Keratinocyte (primary cell): ENCODE measurements around the gene NEURL1. TPM values are rescaled to one million over a fixed set of nuclear protein-coding genes. Genes with fewer than 3 reads are reported as not detected.

Experiments
- DNase-seq: peaks from one replicate; pipeline ENCODE4 v3.0.0-alpha.2; 2011; ENCODE audit warnings: low read depth, missing footprints, low spot score
- FAIRE-seq: peaks from 2 replicates; lab custom pipeline; 2011; peaks lifted over from hg19 to GRCh38; lab: Jason Lieb, UNC
- H2AFZ ChIP-seq: 2 replicates; pipeline ENCODE4 v1.6.0; 2012; ENCODE audit warnings: low read length, control low read depth, inconsistent platforms; ENCODE audit not compliant: control insufficient read depth
- H3K27ac ChIP-seq: 2 replicates; pipeline ENCODE4 v1.5.1; 2011; ENCODE audit warnings: low read length; ENCODE audit not compliant: control insufficient read depth, insufficient read depth
- H3K27me3 ChIP-seq: 3 replicates; pipeline ENCODE4 v1.6.0; 2011; ENCODE audit warnings: low read length; ENCODE audit not compliant: control insufficient read depth, insufficient read depth; ENCODE audit errors: extremely low read depth
- H3K36me3 ChIP-seq, 2 experiments: 2 replicates in 1 of 2; 3 replicates in 1 of 2; pipeline ENCODE4 v1.5.1; 2011; ENCODE audit warnings: low read length in 2 of 2, mild to moderate bottlenecking in 1 of 2; ENCODE audit not compliant: control insufficient read depth in 2 of 2, insufficient read depth in 2 of 2; ENCODE audit errors: extremely low read depth in 1 of 2
- H3K4me1 ChIP-seq: 3 replicates; pipeline ENCODE4 v1.5.1; 2011; ENCODE audit warnings: low read length; ENCODE audit not compliant: control insufficient read depth, insufficient read depth; ENCODE audit errors: extremely low read depth
- H3K4me2 ChIP-seq: 3 replicates; pipeline ENCODE4 v1.6.0; 2011; ENCODE audit warnings: low read depth, low read length; ENCODE audit not compliant: control insufficient read depth, insufficient read depth; ENCODE audit errors: extremely low read depth
- H3K4me3 ChIP-seq, 3 experiments: fragments of 200-600 bp in 1 of 3; sonication (generic) in 1 of 3; 2 replicates in 2 of 3; 3 replicates in 1 of 3; pipeline ENCODE4 v1.5.1; 2011 to 2016; ENCODE audit warnings: low read length in 3 of 3, mild to moderate bottlenecking in 3 of 3, control low read depth in 2 of 3, inconsistent platforms in 1 of 3, low read depth in 1 of 3, mixed read lengths in 1 of 3, mixed run types in 1 of 3, moderate library complexity in 1 of 3; ENCODE audit not compliant: control insufficient read depth in 2 of 3, insufficient read depth in 2 of 3; ENCODE audit errors: extremely low read depth in 1 of 3
- H3K79me2 ChIP-seq: 2 replicates; pipeline ENCODE4 v1.6.0; 2012; ENCODE audit warnings: low read length; ENCODE audit not compliant: control insufficient read depth, insufficient read depth
- H3K9ac ChIP-seq: 3 replicates; pipeline ENCODE4 v1.6.0; 2011; ENCODE audit warnings: low read length; ENCODE audit not compliant: control insufficient read depth, insufficient read depth; ENCODE audit errors: extremely low read depth
- H3K9me1 ChIP-seq: 3 replicates; pipeline ENCODE4 v1.6.0; 2011; ENCODE audit warnings: low read length; ENCODE audit not compliant: control insufficient read depth, insufficient read depth; ENCODE audit errors: extremely low read depth
- H3K9me3 ChIP-seq: 2 replicates; pipeline ENCODE4 v1.5.1; 2012; ENCODE audit warnings: low read depth, low read length; ENCODE audit not compliant: control insufficient read depth
- H4K20me1 ChIP-seq: 3 replicates; pipeline ENCODE4 v1.6.0; 2011; ENCODE audit warnings: low read length; ENCODE audit not compliant: control insufficient read depth, insufficient read depth; ENCODE audit errors: extremely low read depth
- EZH2 ChIP-seq: IDR thresholded peaks from one replicate; pipeline ENCODE4 v1.6.1; 2012; ENCODE audit warnings: inconsistent platforms, mild to moderate bottlenecking, low read length, moderate library complexity
- dilution Hi-C: fragments of 300-500 bp; cut with MboI; formaldehyde crosslinking; loops from one replicate; pipeline ENCODE4 v1.7.0; 2020; ENCODE audit warnings: low sequenced_read_pairs; ENCODE audit not compliant: extremely low pct_ligation_motif_present
- polyA plus RNA-seq, 5 experiments: library from polyadenylated mRNA; depleted of rRNA in 3 of 5; stranded (reverse) in 3 of 5; stranded (forward) in 1 of 5; unstranded in 1 of 5; fragments of >200 nt; gene quantifications; 1 replicate in 1 of 5; 2 replicates in 3 of 5; 3 replicates in 1 of 5; pipeline versions ENCODE4 v1.2.1 to v1.2.3, GENCODE V29; 2011 to 2012; ENCODE audit warnings: missing spikeins in 2 of 5, low read depth in 1 of 5, low replicate concordance in 1 of 5
- TF ChIP-seq, protein P1 (sequence below), 3 experiments: IDR thresholded peaks in 1 of 3; conservative IDR thresholded peaks in 1 of 3; optimal IDR thresholded peaks in 1 of 3; 2 replicates in 2 of 3; 3 replicates in 1 of 3; pipeline versions ENCODE3 to v1.5.1; 2011; ENCODE audit warnings: low read length in 3 of 3, mild to moderate bottlenecking in 3 of 3, moderate library complexity in 2 of 3, control low read depth in 1 of 3, inconsistent platforms in 1 of 3; ENCODE audit not compliant: insufficient read depth in 2 of 3; ENCODE audit errors: extremely low read depth in 1 of 3

The NEURL1 gene
- polyA plus RNA-seq, 1 donor (not counting 4 experiments of a cell fraction or from before 2014, with no cell fraction given): 0.03 TPM

DNA sequence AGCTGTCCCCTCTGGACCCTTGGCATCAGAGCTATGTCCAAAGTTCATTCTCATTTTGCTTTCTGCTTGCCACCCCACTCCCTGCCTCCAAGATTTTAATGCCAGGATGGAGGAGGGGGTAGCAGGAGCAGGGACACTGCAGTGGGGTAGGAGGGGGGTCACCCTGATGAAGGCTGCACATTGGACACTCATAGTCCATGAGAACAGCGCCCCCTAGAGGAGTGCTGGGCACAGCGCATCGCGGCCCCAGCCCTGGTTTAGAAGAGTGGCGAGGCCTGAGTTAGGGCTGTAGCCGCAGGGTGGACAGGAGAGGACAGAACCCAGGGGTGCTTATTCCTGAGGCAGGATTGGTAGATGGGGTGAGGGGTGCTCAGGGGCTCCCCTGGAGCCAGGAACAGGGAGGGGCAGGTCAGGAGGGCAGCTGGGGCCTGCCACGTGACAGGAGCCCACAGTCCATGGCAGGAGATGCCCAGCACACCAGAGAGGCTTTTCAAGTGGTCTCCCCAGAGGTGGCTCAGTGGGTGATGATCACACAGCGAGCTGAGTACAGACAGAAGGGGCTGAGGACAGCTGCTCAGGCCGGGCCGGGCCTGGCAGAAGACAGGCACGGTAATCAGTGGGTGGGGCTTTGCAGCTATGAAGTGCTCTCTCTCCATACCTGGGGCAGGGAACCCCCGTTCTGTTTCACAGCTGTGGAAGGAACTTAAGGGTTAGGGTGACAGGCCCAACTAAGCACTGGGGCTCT lies 71.4 kb downstream of the NEURL1 start:
- peaks cover 3% of the 10 kb centered on the region for H4K20me1 ChIP-seq
- H3K36me3 ChIP-seq: no peaks in the 10 kb centered on the region
- dilution Hi-C loops: no loop called here
- no peak overlapping the region for H3K4me2 ChIP-seq
- no peaks in the 10 kb centered on the region for H3K9me1 ChIP-seq
- H3K9ac ChIP-seq: no peak overlapping the region
- no peak overlapping the region for H3K4me3 ChIP-seq
- no peak overlapping the region for H2AFZ ChIP-seq
- no peak for DNase-seq
- TF ChIP-seq, protein P1, sequence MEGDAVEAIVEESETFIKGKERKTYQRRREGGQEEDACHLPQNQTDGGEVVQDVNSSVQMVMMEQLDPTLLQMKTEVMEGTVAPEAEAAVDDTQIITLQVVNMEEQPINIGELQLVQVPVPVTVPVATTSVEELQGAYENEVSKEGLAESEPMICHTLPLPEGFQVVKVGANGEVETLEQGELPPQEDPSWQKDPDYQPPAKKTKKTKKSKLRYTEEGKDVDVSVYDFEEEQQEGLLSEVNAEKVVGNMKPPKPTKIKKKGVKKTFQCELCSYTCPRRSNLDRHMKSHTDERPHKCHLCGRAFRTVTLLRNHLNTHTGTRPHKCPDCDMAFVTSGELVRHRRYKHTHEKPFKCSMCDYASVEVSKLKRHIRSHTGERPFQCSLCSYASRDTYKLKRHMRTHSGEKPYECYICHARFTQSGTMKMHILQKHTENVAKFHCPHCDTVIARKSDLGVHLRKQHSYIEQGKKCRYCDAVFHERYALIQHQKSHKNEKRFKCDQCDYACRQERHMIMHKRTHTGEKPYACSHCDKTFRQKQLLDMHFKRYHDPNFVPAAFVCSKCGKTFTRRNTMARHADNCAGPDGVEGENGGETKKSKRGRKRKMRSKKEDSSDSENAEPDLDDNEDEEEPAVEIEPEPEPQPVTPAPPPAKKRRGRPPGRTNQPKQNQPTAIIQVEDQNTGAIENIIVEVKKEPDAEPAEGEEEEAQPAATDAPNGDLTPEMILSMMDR (optimal IDR thresholded peaks at IDR 0.05 in 1 of 3, IDR thresholded peaks at IDR 0.05 in 1 of 3, conservative IDR thresholded peaks at IDR 0.05 in 1 of 3; ENCODE audit: extremely low read depth in 1 of 3, insufficient read depth in 2 of 3, low read length in 3 of 3): peak; percentile 74 to 85 (median 79)
- TF ChIP-seq EZH2: no peak
- no peak for FAIRE-seq
- H3K27ac ChIP-seq: no peak overlapping the region
- no peaks in the 10 kb centered on the region for H3K9me3 ChIP-seq
- H3K27me3 ChIP-seq: peaks cover 15% of the 10 kb centered on the region
- no peaks in the 10 kb centered on the region for H3K79me2 ChIP-seq
- H3K4me1 ChIP-seq: peaks cover 11% of the 10 kb centered on the region

DNA sequence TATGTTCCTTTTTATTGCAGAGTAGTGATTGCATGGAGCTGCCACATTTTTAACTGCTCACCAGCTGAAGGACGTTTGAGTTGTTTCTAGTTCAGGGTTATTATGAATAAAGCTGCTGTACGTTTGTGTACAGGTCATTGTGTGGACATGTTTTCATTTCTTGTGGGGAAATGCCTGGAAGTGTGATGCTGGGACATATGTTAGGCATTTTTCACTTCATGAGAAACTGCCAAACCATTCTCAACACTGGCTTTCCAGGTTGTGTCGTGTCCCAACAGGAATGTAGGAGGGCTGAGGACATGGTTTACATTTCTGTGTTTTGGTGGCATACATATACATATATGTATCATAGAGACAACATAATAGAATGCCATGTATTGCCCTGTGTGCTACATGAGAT lies 73.0 kb downstream of the NEURL1 start:
- no peaks in the 10 kb centered on the region for H3K9me1 ChIP-seq
- peak; percentile 68 for FAIRE-seq
- H3K27me3 ChIP-seq: peaks cover 12% of the 10 kb centered on the region
- H3K9ac ChIP-seq: no peak overlapping the region
- H3K79me2 ChIP-seq: no peaks in the 10 kb centered on the region
- no peak overlapping the region for H3K4me2 ChIP-seq
- no peak overlapping the region for H2AFZ ChIP-seq
- no peak overlapping the region for H3K4me3 ChIP-seq
- dilution Hi-C loops: no loop called here
- H3K4me1 ChIP-seq: peaks cover 11% of the 10 kb centered on the region
- TF ChIP-seq, protein P1 (optimal IDR thresholded peaks at IDR 0.05 in 1 of 3, IDR thresholded peaks at IDR 0.05 in 1 of 3, conservative IDR thresholded peaks at IDR 0.05 in 1 of 3; ENCODE audit: extremely low read depth in 1 of 3, insufficient read depth in 2 of 3, low read length in 3 of 3): no peak
- no peak for TF ChIP-seq EZH2
- peak; percentile 4 for DNase-seq
- H4K20me1 ChIP-seq: peaks cover 3% of the 10 kb centered on the region
- H3K9me3 ChIP-seq: no peaks in the 10 kb centered on the region
- no peak overlapping the region for H3K27ac ChIP-seq
- H3K36me3 ChIP-seq: no peaks in the 10 kb centered on the region
